DND-41 (cell line): ENCODE data around the gene MRAP2.

Experiments
- EZH2 ChIP-seq: IDR thresholded peaks from 3 replicates; pipeline ENCODE4 v1.6.1; 2012; ENCODE audit warnings: borderline replicate concordance, low read depth, mild to moderate bottlenecking, moderate library complexity, low read length, inconsistent platforms; ENCODE audit not compliant: severe bottlenecking
- TF ChIP-seq, protein P1 (sequence below): IDR thresholded peaks from 2 replicates; pipeline ENCODE4 v1.5.1; 2012; ENCODE audit warnings: borderline replicate concordance, low read length, moderate library complexity, mild to moderate bottlenecking; ENCODE audit not compliant: poor library complexity, severe bottlenecking; ENCODE audit errors: extremely low read depth

- TF ChIP-seq, protein P1, sequence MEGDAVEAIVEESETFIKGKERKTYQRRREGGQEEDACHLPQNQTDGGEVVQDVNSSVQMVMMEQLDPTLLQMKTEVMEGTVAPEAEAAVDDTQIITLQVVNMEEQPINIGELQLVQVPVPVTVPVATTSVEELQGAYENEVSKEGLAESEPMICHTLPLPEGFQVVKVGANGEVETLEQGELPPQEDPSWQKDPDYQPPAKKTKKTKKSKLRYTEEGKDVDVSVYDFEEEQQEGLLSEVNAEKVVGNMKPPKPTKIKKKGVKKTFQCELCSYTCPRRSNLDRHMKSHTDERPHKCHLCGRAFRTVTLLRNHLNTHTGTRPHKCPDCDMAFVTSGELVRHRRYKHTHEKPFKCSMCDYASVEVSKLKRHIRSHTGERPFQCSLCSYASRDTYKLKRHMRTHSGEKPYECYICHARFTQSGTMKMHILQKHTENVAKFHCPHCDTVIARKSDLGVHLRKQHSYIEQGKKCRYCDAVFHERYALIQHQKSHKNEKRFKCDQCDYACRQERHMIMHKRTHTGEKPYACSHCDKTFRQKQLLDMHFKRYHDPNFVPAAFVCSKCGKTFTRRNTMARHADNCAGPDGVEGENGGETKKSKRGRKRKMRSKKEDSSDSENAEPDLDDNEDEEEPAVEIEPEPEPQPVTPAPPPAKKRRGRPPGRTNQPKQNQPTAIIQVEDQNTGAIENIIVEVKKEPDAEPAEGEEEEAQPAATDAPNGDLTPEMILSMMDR, result no peak
- no peak for TF ChIP-seq EZH2
Measured at GRCh38 chr6:84062519-84063154, 29.1 kb downstream of the MRAP2 start.
